ENCODE results near the gene TSG101. TPM values are rescaled to one million over a fixed set of nuclear protein-coding genes. Genes with fewer than 3 reads are reported as not detected.

The TSG101 gene
- total RNA-seq, 1 donor from 2014 or later: 45.7 TPM

GRCh38 chr11:18533365-18533764, 6.6 kb upstream of the TSG101 start:
- Mint-ChIP-seq H3K27ac (no peak overlapping the region), H3K36me3 (peaks cover 2% of the 10 kb centered on the region), H3K9me3 (no peaks in the 10 kb centered on the region), H3K4me1 (no peaks in the 10 kb centered on the region), H3K4me3 (no peak overlapping the region), H3K27me3 (ENCODE audit: low read depth) (no peaks in the 10 kb centered on the region)
- DNase-seq (ENCODE audit: low spot score in 2 of 2, unreplicated experiment in 2 of 2): no peak
- no peak for TF ChIP-seq CTCF (IDR thresholded peaks at IDR 0.05; ENCODE audit: unreplicated experiment)

GRCh38 chr11:18527512-18527911, 770 bp upstream of the TSG101 start:
- H3K9me3 Mint-ChIP-seq: no peaks in the 10 kb centered on the region
- no peak for TF ChIP-seq CTCF (IDR thresholded peaks at IDR 0.05; ENCODE audit: unreplicated experiment)

GRCh38 chr11:18526130-18526520, 617 bp downstream of the TSG101 start:
- H3K27ac Mint-ChIP-seq: peak overlapping the region; percentile 100
- no peak for TF ChIP-seq CTCF (IDR thresholded peaks at IDR 0.05; ENCODE audit: unreplicated experiment)
- H3K4me3 Mint-ChIP-seq: peak overlapping the region; percentile 98
- no peak for DNase-seq (ENCODE audit: low spot score in 2 of 2, unreplicated experiment in 2 of 2)
- H3K4me1 Mint-ChIP-seq: peaks cover 19% of the 10 kb centered on the region
- peaks cover 18% of the 10 kb centered on the region for H3K36me3 Mint-ChIP-seq
- H3K27me3 Mint-ChIP-seq (ENCODE audit: low read depth): no peaks in the 10 kb centered on the region
- no peaks in the 10 kb centered on the region for H3K9me3 Mint-ChIP-seq

More at GRCh38 chr11:18527512-18527911, 770 bp upstream of the TSG101 start:
- Mint-ChIP-seq H3K36me3 (peaks cover 10% of the 10 kb centered on the region), H3K27ac (peak overlapping the region; percentile 100), H3K4me1 (peaks cover 19% of the 10 kb centered on the region), H3K4me3 (peak overlapping the region; percentile 98), H3K27me3 (ENCODE audit: low read depth) (no peaks in the 10 kb centered on the region)
- no peak for DNase-seq (ENCODE audit: low spot score in 2 of 2, unreplicated experiment in 2 of 2)

GRCh38 chr11:18524248-18524647, 2.5 kb downstream of the TSG101 start:
- Mint-ChIP-seq H3K4me3 (peak overlapping the region; percentile 30), H3K27ac (peak overlapping the region; percentile 21), H3K27me3 (ENCODE audit: low read depth) (no peaks in the 10 kb centered on the region), H3K36me3 (peaks cover 18% of the 10 kb centered on the region), H3K4me1 (peaks cover 19% of the 10 kb centered on the region), H3K9me3 (no peaks in the 10 kb centered on the region)
- DNase-seq (ENCODE audit: low spot score in 2 of 2, unreplicated experiment in 2 of 2): no peak
- no peak for TF ChIP-seq CTCF (IDR thresholded peaks at IDR 0.05; ENCODE audit: unreplicated experiment)

- Mint-ChIP-seq H3K4me3 (no peak overlapping the region), H3K36me3 (peaks cover 18% of the 10 kb centered on the region), H3K27ac (no peak overlapping the region), H3K27me3 (ENCODE audit: low read depth) (no peaks in the 10 kb centered on the region), H3K9me3 (no peaks in the 10 kb centered on the region), H3K4me1 (peaks cover 19% of the 10 kb centered on the region)
- no peak for DNase-seq (ENCODE audit: low spot score in 2 of 2, unreplicated experiment in 2 of 2)
- no peak for TF ChIP-seq CTCF (IDR thresholded peaks at IDR 0.05; ENCODE audit: unreplicated experiment)
These were observed 3.7 kb downstream of the TSG101 start for GRCh38 chr11:18523084-18523483.

GRCh38 chr11:18522388-18522787, 4.4 kb downstream of the TSG101 start:
- H3K27me3 Mint-ChIP-seq (ENCODE audit: low read depth): no peaks in the 10 kb centered on the region
- H3K36me3 Mint-ChIP-seq: peaks cover 18% of the 10 kb centered on the region
- DNase-seq (ENCODE audit: low spot score in 2 of 2, unreplicated experiment in 2 of 2): no peak
- H3K4me3 Mint-ChIP-seq: no peak overlapping the region
- H3K9me3 Mint-ChIP-seq: no peaks in the 10 kb centered on the region
- peaks cover 13% of the 10 kb centered on the region for H3K4me1 Mint-ChIP-seq
- H3K27ac Mint-ChIP-seq: no peak overlapping the region
- no peak for TF ChIP-seq CTCF (IDR thresholded peaks at IDR 0.05; ENCODE audit: unreplicated experiment)
